NAMALWA (cell line): ENCODE results near the gene RACGAP1.

Source experiments
- DNase-seq: peaks from one replicate; pipeline ENCODE4 v3.0.0-alpha.2; 2015; ENCODE audit warnings: low spot score

The RACGAP1 gene

DNA sequence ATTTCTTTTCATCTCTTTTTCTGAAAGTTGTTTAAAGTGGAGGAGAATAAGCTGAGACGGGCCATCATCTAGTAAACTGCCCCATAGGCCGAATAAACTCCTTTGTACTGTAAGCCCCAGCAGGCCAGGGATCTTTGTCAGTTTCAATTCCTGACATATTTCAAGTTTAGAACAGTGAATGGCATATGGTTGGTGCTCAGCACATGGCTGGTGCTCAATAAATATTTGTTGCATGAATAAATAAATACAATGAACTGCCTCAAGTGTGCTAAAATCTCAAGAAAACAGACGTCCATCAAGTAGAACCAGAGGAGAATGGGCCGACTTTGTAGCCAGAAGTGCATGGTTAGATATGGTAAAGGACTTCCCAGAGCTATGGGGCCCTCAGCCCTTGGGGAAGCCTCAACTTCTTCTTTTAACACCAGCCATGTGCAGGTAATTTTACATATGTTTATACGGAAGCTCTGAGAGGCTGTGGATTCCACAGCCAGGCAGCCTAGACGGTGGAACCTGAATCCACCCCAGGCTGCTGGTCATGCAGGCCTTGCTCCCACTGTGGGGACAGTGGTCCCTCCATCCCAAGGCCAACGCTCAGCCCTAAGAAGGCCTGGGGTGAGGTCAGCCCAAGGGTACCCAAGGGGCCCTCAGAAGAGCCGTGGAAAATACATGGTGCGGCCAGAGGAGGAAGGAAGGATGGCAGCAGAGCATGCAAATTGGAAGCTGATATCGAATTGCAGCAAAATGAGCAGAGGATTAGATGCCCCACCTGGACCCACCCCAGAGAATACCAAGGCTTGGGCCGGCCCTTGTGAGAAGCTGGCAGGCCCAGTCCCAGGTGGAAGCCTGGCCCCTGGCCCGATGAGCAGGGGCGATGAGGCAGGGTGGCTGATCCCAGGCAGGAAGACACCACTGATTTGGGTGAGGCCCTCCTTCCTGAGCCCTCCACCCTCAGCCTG, 83.5 kb downstream of the RACGAP1 start:
- DNase-seq = no peak

DNA sequence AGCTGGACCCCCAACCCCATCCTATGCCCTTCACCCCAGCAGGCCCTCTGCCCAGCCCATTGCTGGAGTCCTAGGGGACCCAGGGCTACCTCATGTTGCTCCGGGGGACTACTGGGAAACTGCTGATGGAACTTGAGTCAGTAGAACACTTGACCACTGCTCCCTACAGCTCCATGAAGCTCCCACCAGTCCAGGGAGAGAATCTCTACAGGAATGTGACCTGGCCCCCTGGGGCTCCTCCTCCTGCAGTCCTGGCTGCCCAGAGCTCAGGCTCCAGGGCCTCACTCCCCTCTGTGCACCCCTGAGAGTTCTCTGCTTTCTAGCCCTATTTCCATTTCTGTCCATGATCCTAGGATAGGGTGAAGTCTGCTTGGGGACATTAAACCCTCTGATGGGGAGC, 85.6 kb downstream of the RACGAP1 start:
- DNase-seq = no peak

GRCh38 chr12:49939307-49939706, 86.0 kb downstream of the RACGAP1 start:
- no peak for DNase-seq
